Omental fat pad (tissue), 4 donors: ENCODE measurements around the gene EIF4E1B. TPM values are rescaled to one million over a fixed set of nuclear protein-coding genes. Genes with fewer than 3 reads are reported as not detected.

Source experiments
- ATAC-seq: fragments of 150-250 bp; one replicate; pipeline ENCODE4 v1.9.1; 2016; ENCODE audit warnings: mild to moderate bottlenecking, moderate library complexity; ENCODE audit not compliant: low FRiP score
- DNase-seq: peaks from one replicate; pipeline ENCODE4 v3.0.0-alpha.2; 2019; ENCODE audit warnings: low spot score
- total RNA-seq, 4 donors: library from RNA; depleted of rRNA; stranded (reverse); fragments of >200 nt; gene quantifications; one replicate each; pipeline ENCODE4 v1.1.0, GENCODE V29; 2016
- TF ChIP-seq, protein P1 (sequence below), 3 donors: fragments of 450-650 bp; IDR thresholded peaks; one replicate each; pipeline ENCODE4 v1.5.1; 2016 to 2017; ENCODE audit warnings: antibody characterized with exemption in 3 of 3, mild to moderate bottlenecking in 3 of 3, moderate library complexity in 2 of 3

Gene EIF4E1B
- total RNA-seq, 4 donors from 2014 or later, result not detected

DNA sequence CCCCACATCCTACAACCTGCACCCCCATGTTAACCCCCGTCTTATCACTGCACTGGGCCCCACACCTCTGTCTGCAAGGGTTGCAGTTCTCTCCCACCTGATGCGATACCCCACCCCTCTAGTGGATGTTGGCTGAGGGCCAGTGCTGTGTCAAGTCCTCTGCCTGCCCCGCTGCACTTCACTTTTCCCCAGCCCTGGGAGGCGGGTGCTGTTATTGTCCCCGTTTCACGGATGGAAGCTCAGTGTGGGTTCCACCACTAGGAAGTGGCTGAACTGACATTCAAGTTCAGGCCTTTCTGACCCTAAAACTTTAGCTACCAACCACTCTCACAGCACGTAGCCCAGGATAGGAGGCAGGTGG lies 3.6 kb upstream of the EIF4E1B start:
- TF ChIP-seq, protein P1, sequence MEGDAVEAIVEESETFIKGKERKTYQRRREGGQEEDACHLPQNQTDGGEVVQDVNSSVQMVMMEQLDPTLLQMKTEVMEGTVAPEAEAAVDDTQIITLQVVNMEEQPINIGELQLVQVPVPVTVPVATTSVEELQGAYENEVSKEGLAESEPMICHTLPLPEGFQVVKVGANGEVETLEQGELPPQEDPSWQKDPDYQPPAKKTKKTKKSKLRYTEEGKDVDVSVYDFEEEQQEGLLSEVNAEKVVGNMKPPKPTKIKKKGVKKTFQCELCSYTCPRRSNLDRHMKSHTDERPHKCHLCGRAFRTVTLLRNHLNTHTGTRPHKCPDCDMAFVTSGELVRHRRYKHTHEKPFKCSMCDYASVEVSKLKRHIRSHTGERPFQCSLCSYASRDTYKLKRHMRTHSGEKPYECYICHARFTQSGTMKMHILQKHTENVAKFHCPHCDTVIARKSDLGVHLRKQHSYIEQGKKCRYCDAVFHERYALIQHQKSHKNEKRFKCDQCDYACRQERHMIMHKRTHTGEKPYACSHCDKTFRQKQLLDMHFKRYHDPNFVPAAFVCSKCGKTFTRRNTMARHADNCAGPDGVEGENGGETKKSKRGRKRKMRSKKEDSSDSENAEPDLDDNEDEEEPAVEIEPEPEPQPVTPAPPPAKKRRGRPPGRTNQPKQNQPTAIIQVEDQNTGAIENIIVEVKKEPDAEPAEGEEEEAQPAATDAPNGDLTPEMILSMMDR (IDR thresholded peaks at IDR 0.05), result no peak
- DNase-seq (no peak), ATAC-seq (no peak)

DNA sequence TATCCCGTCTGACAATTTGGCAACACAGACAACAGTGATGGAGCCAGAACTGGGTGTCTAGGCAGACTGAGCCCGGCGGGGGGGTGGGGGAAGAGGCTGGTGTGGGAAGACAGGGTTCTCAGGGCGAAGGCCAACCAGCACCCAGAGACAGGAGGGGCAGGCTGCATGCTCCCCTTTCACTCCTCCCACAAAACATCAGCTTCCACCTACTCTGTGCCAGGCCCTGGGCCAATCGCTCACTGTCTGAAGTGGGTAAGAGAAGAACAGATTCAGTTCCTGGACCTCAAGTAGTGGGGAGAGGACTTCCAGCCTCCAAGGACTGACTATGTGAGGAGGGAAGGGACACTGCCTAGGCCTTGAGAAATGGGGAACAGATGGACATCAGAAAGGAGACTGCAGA lies 2.9 kb upstream of the EIF4E1B start:
- no peak for ATAC-seq
- TF ChIP-seq, protein P1 (IDR thresholded peaks at IDR 0.05), result no peak
- no peak for DNase-seq

DNA sequence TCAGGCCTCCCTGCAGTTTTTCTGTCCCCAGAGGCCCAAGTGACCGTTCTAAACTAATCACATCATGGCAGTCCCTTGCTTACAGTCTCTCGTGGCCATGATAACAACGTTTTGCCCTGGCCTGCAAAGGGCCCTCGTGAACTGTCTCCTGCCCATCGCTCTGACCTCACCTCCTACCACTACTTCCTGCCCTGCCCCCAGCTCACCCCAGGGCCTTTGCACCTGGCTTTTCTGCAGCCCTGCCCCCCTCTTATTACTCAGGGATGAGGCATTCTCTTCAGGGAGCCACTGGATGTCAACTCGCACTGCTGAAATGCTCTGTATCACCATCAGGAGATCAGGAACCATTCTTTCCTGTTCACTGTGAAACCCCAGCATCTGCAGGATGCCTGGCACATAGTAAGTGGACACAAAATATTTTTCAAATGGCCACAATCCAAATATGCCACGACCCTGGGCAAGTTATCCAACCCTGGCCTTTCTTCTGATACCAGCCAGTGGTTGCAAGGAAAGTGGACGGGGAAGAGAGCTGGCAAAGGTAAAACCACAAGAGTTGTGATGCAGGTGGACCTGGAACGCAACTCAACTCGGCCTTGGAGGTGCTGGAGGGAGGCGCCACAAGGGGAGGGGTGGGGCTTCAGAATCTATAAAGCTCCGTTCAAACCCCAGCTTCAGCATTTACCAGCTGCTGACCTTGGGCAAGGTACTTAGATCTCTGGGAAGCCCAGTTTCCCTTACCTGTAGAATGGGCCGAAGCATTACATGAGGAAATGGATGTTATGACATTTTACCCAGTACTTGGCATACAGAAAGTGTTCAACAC lies 1.9 kb upstream of the EIF4E1B start:
- ATAC-seq, result no peak
- TF ChIP-seq, protein P1 (IDR thresholded peaks at IDR 0.05), result no peak

DNA sequence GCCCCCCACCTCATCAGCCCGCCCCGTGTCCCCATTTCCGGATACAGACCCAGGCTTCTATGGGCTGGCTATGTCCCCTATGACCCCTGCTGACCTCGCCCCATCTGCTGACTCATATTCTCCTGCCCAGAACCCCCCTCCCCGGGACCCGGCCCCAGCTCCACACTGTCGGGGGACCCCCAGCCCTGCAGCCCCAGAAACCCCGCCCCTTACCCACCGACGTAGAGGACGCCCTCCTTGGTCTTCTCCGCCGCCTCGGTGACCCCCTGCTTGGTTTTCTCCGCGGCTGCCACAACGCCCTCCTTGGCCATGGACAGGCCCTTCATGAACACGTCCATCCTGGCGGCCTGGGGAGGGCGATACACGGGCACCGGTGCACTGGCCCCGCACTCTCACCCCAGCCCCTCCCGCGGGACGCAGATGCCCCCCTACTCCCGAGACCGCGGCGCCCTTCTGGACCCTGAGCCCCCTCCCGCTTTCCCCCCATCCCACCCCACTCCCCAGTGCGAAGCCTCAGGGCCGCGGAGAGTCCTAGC lies 1.1 kb upstream of the EIF4E1B start:
- TF ChIP-seq, protein P1 (IDR thresholded peaks at IDR 0.05), result no peak
- no peak for ATAC-seq
- no peak for DNase-seq

More for the DNA sequence above, 1.9 kb upstream of the EIF4E1B start:
- DNase-seq, result no peak

DNA sequence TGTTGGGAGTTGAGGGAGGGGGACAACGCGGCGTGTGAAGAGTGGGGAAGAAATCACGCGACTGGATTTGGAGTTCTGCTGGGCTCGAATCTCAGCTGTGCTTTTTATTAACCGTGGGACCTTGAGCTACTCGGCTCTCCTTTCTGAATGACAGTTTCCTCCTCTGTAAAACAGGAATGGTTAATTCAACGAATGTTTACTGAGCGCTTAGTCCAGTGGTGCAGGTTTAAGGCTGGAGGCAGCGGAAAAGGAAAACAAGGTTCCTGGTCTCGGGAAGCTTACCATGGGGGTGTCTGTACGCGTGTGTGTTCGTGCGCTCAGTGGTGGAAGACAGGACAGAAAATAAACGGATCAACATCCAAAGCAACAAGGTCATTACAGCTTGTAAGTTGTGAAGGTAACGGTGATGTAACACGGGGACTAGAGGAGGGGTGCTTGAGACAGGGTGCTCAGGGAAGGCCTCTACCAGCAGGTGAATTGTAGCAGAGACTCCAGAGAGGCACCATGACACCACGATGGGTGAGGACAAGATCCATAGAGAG lies 277 bp downstream of the EIF4E1B start:
- ATAC-seq (no peak), DNase-seq (no peak)
- TF ChIP-seq, protein P1 (IDR thresholded peaks at IDR 0.05), result no peak

DNA sequence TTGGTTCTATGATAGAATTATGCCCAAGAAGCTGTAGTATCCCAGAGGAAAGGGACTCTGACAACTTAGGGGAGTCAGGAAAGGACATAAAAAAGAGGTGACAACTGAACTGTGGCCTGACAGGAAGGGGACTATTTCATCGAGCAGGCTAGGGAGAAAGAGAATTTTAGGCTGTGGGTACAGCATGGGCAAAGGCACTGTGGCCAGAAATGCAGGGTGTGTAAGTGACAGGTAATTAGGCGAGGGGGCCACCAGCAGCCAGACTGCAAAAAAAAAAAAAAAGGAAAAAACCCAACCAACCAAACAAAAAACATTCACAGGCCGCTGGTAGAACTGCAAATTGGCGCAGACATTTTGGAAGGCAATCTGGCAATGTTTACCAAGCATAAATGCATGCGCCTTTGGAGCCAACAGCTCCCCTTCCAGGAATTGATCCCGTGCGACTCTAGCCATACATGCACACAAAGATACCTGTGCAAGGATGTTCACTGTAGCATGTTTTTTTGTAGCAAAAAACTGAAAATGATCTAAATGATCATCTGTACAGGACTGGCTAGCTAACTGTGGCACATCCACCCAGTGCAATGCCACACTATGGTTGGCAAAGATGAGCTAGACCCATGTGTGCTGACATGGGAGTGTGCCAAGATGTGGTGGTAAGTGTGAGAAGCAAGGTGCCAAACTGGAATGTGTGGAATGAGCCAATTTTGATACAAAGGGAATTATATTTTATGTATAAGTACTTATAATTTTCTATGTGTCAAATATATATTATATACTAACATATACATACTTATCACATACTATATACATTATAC lies 1.1 kb downstream of the EIF4E1B start:
- DNase-seq, result no peak
- no peak for ATAC-seq
- TF ChIP-seq, protein P1 (IDR thresholded peaks at IDR 0.05), result no peak
